H1 (cell line): ENCODE data around the gene EXOSC1. TPM values are rescaled to one million over a fixed set of nuclear protein-coding genes. Genes with fewer than 3 reads are reported as not detected.

Experiments used
- ATF2 ChIP-seq: IDR thresholded peaks from 2 replicates; pipeline ENCODE4 v1.6.1; 2012; ENCODE audit warnings: low read length, inconsistent platforms
- CHD2 ChIP-seq: IDR thresholded peaks from 2 replicates; pipeline ENCODE4 v1.6.1; 2012; ENCODE audit warnings: low read length, improper control_type of control experiment
- CHD7 ChIP-seq: fragments of 300-600 bp; sonication (generic); IDR thresholded peaks from 2 replicates; pipeline ENCODE4 v1.7.1; 2012; ENCODE audit warnings: low read length, moderate library complexity, mild to moderate bottlenecking, inconsistent platforms; ENCODE audit not compliant: insufficient replicate concordance
- EZH2 ChIP-seq: fragments of 200-600 bp; sonication (generic); IDR thresholded peaks from 2 replicates; pipeline ENCODE4 v1.7.1; 2012; ENCODE audit warnings: low read depth, mild to moderate bottlenecking, moderate library complexity, low read length, inconsistent platforms; ENCODE audit not compliant: severe bottlenecking
- JUN ChIP-seq: IDR thresholded peaks from 2 replicates; pipeline ENCODE4 v1.6.1; 2011; ENCODE audit warnings: low read depth, mild to moderate bottlenecking, improper control_type of control experiment, low read length
- PHF8 ChIP-seq: fragments of 200-600 bp; sonication (generic); conservative IDR thresholded peaks from 2 replicates; pipeline ENCODE4 v1.7.1; 2012; ENCODE audit warnings: low read depth, mild to moderate bottlenecking, inconsistent platforms, low read length, moderate library complexity
- RNF2 ChIP-seq: fragments of 200-900, 300-1000 bp; sonication (generic); IDR thresholded peaks from 2 replicates; pipeline ENCODE4 v1.7.1; 2016; ENCODE audit warnings: borderline replicate concordance, low read depth, mild to moderate bottlenecking, antibody characterized with exemption, low read length; ENCODE audit not compliant: poor library complexity, severe bottlenecking; ENCODE audit errors: missing control alignments
- SP1 ChIP-seq: IDR thresholded peaks from 2 replicates; pipeline ENCODE4 v1.6.1; 2011; ENCODE audit warnings: low read depth, low read length
- TEAD4 ChIP-seq: IDR thresholded peaks from 2 replicates; pipeline ENCODE4 v1.6.1; 2012; ENCODE audit warnings: low read depth, low read length, inconsistent platforms, mixed read lengths
- ZNF274 ChIP-seq: IDR thresholded peaks from 2 replicates; pipeline ENCODE4 v1.7.0; 2012; ENCODE audit warnings: low read length, borderline replicate concordance; ENCODE audit errors: extremely low read depth
- polyA plus RNA-seq, 7 experiments: library from polyadenylated mRNA; depleted of rRNA in 3 of 7; stranded (reverse) in 5 of 7; unstranded in 2 of 7; fragments of >200 nt in 5 of 7; fragments of 200-250 nt in 2 of 7; gene quantifications; 1 replicate in 5 of 7; 2 replicates in 1 of 7; 4 replicates in 1 of 7; pipeline versions ENCODE4 v1.2.1 to v1.2.3, GENCODE V29; 2011 to 2013; ENCODE audit warnings: missing spikeins in 2 of 7, mixed read lengths in 2 of 7
- total RNA-seq: library from RNA; stranded (reverse); fragmentation: NEBNext Ultra II Directional; extraction: Animal tissue kit (Norgen Biotek cat#: 25700); gene quantifications from 2 replicates; pipeline ENCODE4 v1.2.1, GENCODE V29; 2021

The EXOSC1 gene
- total and polyA plus RNA-seq, 2 of the 8 experiments (the other 6 are each of a cell fraction or from before 2014, with no cell fraction given), result 52.1 to 68.1 TPM

GRCh38 chr10:97479939-97480338 lies 34.1 kb upstream of the EXOSC1 start (continued):
- TF ChIP-seq PHF8 (no peak), JUN (no peak), CHD7 (no peak), TEAD4 (peak; percentile 41; the same call in 1 of the 2 replicates), EZH2 (no peak), RNF2 (no peak), SP1 (peak; percentile 77), CHD2 (no peak), ZNF274 (no peak), ATF2 (peak; percentile 64; the same call in 1 of the 2 replicates)
